ENCODE measurements around the gene WDFY3. TPM values are rescaled to one million over a fixed set of nuclear protein-coding genes. Genes with fewer than 3 reads are reported as not detected.

The WDFY3 gene
- total RNA-seq, 1 donor from 2014 or later: 89.5 TPM

- H3K9ac ChIP-seq (ENCODE audit: low read length): no peak overlapping the region
- DNase-seq (ENCODE audit: low read depth): no peak
- H3K36me3 ChIP-seq (ENCODE audit: insufficient read depth, low read length): no peaks in the 10 kb centered on the region
- H3K79me2 ChIP-seq (ENCODE audit: insufficient read depth, low read length): no peaks in the 10 kb centered on the region
- H3K9me3 ChIP-seq (ENCODE audit: insufficient read depth, low read depth, low read length): peaks cover 2% of the 10 kb centered on the region
- H3K27me3 Mint-ChIP-seq (ENCODE audit: low read depth, unreplicated experiment): no peaks in the 10 kb centered on the region
- no peaks in the 10 kb centered on the region for H4K20me1 ChIP-seq (ENCODE audit: insufficient read depth, low read length)
- no peak overlapping the region for H3K4me3 Mint-ChIP-seq (ENCODE audit: unreplicated experiment)
- TF ChIP-seq CTCF (IDR thresholded peaks at IDR 0.05; ENCODE audit: insufficient read depth, low read depth, low read length) (no peak), EZH2 (IDR thresholded peaks at IDR 0.05; ENCODE audit: insufficient read depth, low read length) (no peak)
- H3K4me2 ChIP-seq (ENCODE audit: low read length): no peak overlapping the region
- H3K36me3 Mint-ChIP-seq (ENCODE audit: low read depth, unreplicated experiment): peaks cover 23% of the 10 kb centered on the region
- no peak for FAIRE-seq
- no peaks in the 10 kb centered on the region for H3K4me1 Mint-ChIP-seq (ENCODE audit: low read depth, unreplicated experiment)
- H3K4me1 ChIP-seq (ENCODE audit: insufficient read depth, low read length): no peaks in the 10 kb centered on the region
- no peaks in the 10 kb centered on the region for H3K27me3 ChIP-seq (ENCODE audit: insufficient read depth, low read length)
- H3K9me3 Mint-ChIP-seq (ENCODE audit: unreplicated experiment): peaks cover 14% of the 10 kb centered on the region
- no peak overlapping the region for H3K4me3 ChIP-seq (ENCODE audit: insufficient read depth, low read depth, low read length)
- no peak overlapping the region for H2AFZ ChIP-seq (ENCODE audit: low read depth, low read length)
- H3K27ac ChIP-seq (ENCODE audit: low read depth, low read length): no peak overlapping the region
- H3K27ac Mint-ChIP-seq (ENCODE audit: unreplicated experiment): no peak overlapping the region
Measured at GRCh38 chr4:84660606-84661005, 305.9 kb downstream of the WDFY3 start.

GRCh38 chr4:84652478-84652877 lies 314.0 kb downstream of the WDFY3 start:
- H3K4me2 ChIP-seq (ENCODE audit: low read length): no peak overlapping the region
- H3K9ac ChIP-seq (ENCODE audit: low read length): no peak overlapping the region
- DNase-seq (ENCODE audit: low read depth): no peak
- FAIRE-seq: no peak
- no peak overlapping the region for H2AFZ ChIP-seq (ENCODE audit: low read depth, low read length)
- H3K9me3 ChIP-seq (ENCODE audit: insufficient read depth, low read depth, low read length): no peaks in the 10 kb centered on the region
- H3K4me3 ChIP-seq (ENCODE audit: insufficient read depth, low read depth, low read length): no peak overlapping the region
- no peaks in the 10 kb centered on the region for H3K4me1 Mint-ChIP-seq (ENCODE audit: low read depth, unreplicated experiment)
- no peaks in the 10 kb centered on the region for H3K79me2 ChIP-seq (ENCODE audit: insufficient read depth, low read length)
- peaks cover 12% of the 10 kb centered on the region for H3K36me3 Mint-ChIP-seq (ENCODE audit: low read depth, unreplicated experiment)
- no peaks in the 10 kb centered on the region for H3K36me3 ChIP-seq (ENCODE audit: insufficient read depth, low read length)
- H3K9me3 Mint-ChIP-seq (ENCODE audit: unreplicated experiment): peaks cover 4% of the 10 kb centered on the region
- H3K27ac Mint-ChIP-seq (ENCODE audit: unreplicated experiment): no peak overlapping the region
- H3K27ac ChIP-seq (ENCODE audit: low read depth, low read length): no peak overlapping the region
- no peaks in the 10 kb centered on the region for H3K4me1 ChIP-seq (ENCODE audit: insufficient read depth, low read length)
- no peaks in the 10 kb centered on the region for H3K27me3 ChIP-seq (ENCODE audit: insufficient read depth, low read length)
- no peak for TF ChIP-seq CTCF (IDR thresholded peaks at IDR 0.05; ENCODE audit: insufficient read depth, low read depth, low read length)
- TF ChIP-seq EZH2 (IDR thresholded peaks at IDR 0.05; ENCODE audit: insufficient read depth, low read length): no peak
- no peaks in the 10 kb centered on the region for H4K20me1 ChIP-seq (ENCODE audit: insufficient read depth, low read length)
- H3K4me3 Mint-ChIP-seq (ENCODE audit: unreplicated experiment): peak overlapping the region; percentile 54
- no peaks in the 10 kb centered on the region for H3K27me3 Mint-ChIP-seq (ENCODE audit: low read depth, unreplicated experiment)

- H3K36me3 ChIP-seq (ENCODE audit: insufficient read depth, low read length): no peaks in the 10 kb centered on the region
- no peak overlapping the region for H3K4me2 ChIP-seq (ENCODE audit: low read length)
- no peaks in the 10 kb centered on the region for H3K9me3 ChIP-seq (ENCODE audit: insufficient read depth, low read depth, low read length)
- H3K9ac ChIP-seq (ENCODE audit: low read length): no peak overlapping the region
- H3K27me3 Mint-ChIP-seq (ENCODE audit: low read depth, unreplicated experiment): no peaks in the 10 kb centered on the region
- H3K4me1 ChIP-seq (ENCODE audit: insufficient read depth, low read length): no peaks in the 10 kb centered on the region
- H4K20me1 ChIP-seq (ENCODE audit: insufficient read depth, low read length): no peaks in the 10 kb centered on the region
- FAIRE-seq: no peak
- no peak overlapping the region for H3K27ac Mint-ChIP-seq (ENCODE audit: unreplicated experiment)
- no peak overlapping the region for H3K4me3 Mint-ChIP-seq (ENCODE audit: unreplicated experiment)
- H3K9me3 Mint-ChIP-seq (ENCODE audit: unreplicated experiment): no peaks in the 10 kb centered on the region
- TF ChIP-seq EZH2 (IDR thresholded peaks at IDR 0.05; ENCODE audit: insufficient read depth, low read length) (no peak), CTCF (IDR thresholded peaks at IDR 0.05; ENCODE audit: insufficient read depth, low read depth, low read length) (no peak)
- no peak overlapping the region for H3K4me3 ChIP-seq (ENCODE audit: insufficient read depth, low read depth, low read length)
- H3K36me3 Mint-ChIP-seq (ENCODE audit: low read depth, unreplicated experiment): peaks cover 6% of the 10 kb centered on the region
- no peaks in the 10 kb centered on the region for H3K79me2 ChIP-seq (ENCODE audit: insufficient read depth, low read length)
- H3K4me1 Mint-ChIP-seq (ENCODE audit: low read depth, unreplicated experiment): no peaks in the 10 kb centered on the region
- no peak overlapping the region for H3K27ac ChIP-seq (ENCODE audit: low read depth, low read length)
- H2AFZ ChIP-seq (ENCODE audit: low read depth, low read length): no peak overlapping the region
- H3K27me3 ChIP-seq (ENCODE audit: insufficient read depth, low read length): no peaks in the 10 kb centered on the region
- no peak for DNase-seq (ENCODE audit: low read depth)
Measured at GRCh38 chr4:84651499-84651898, 315.0 kb downstream of the WDFY3 start.
